Measurements from ENCODE around the gene SLC22A5.

SLC22A5 gene

GRCh38 chr5:132408456-132408855 lies 38.9 kb downstream of the SLC22A5 start:
- no peaks in the 10 kb centered on the region for H3K36me3 ChIP-seq (ENCODE audit: insufficient read depth, low read length)
- H3K79me2 ChIP-seq (ENCODE audit: insufficient read depth, low read length) = no peaks in the 10 kb centered on the region
- H3K4me3 ChIP-seq (ENCODE audit: low read depth, low read length, poor library complexity, severe bottlenecking) = no peak overlapping the region
- H3K27ac ChIP-seq (ENCODE audit: low read depth, low read length, poor library complexity, severe bottlenecking) = no peak overlapping the region
- H3K27me3 ChIP-seq (ENCODE audit: insufficient read depth, low read length) = no peaks in the 10 kb centered on the region
- H3K9me2 ChIP-seq (ENCODE audit: low read depth, low read length) = no peaks in the 10 kb centered on the region
- H3K9ac ChIP-seq (ENCODE audit: low read length) = no peak overlapping the region
- TF ChIP-seq, protein P1, sequence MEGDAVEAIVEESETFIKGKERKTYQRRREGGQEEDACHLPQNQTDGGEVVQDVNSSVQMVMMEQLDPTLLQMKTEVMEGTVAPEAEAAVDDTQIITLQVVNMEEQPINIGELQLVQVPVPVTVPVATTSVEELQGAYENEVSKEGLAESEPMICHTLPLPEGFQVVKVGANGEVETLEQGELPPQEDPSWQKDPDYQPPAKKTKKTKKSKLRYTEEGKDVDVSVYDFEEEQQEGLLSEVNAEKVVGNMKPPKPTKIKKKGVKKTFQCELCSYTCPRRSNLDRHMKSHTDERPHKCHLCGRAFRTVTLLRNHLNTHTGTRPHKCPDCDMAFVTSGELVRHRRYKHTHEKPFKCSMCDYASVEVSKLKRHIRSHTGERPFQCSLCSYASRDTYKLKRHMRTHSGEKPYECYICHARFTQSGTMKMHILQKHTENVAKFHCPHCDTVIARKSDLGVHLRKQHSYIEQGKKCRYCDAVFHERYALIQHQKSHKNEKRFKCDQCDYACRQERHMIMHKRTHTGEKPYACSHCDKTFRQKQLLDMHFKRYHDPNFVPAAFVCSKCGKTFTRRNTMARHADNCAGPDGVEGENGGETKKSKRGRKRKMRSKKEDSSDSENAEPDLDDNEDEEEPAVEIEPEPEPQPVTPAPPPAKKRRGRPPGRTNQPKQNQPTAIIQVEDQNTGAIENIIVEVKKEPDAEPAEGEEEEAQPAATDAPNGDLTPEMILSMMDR (IDR thresholded peaks at IDR 0.05; ENCODE audit: low read length) = no peak
- TF ChIP-seq EZH2 (IDR thresholded peaks at IDR 0.05; ENCODE audit: borderline replicate concordance, low read length) = no peak
- H3F3A ChIP-seq (ENCODE audit: insufficient read depth, low read length) = no peaks in the 10 kb centered on the region
- H3K4me1 ChIP-seq (ENCODE audit: insufficient read depth, low read length, severe bottlenecking) = peaks cover 20% of the 10 kb centered on the region
- no peaks in the 10 kb centered on the region for H4K20me1 ChIP-seq (ENCODE audit: insufficient read depth, low read length)
- no peaks in the 10 kb centered on the region; the same call in 1 of the 2 replicates for H3K9me3 ChIP-seq (ENCODE audit: low read length)
- no peak overlapping the region for H2AFZ ChIP-seq (ENCODE audit: low read length)
- H3K4me2 ChIP-seq (ENCODE audit: low read length) = no peak overlapping the region

- Histone ChIP-seq H3K79me2 (ENCODE audit: insufficient read depth, low read length) (no peaks in the 10 kb centered on the region), H3K4me2 (ENCODE audit: low read length) (no peak overlapping the region)
- TF ChIP-seq EZH2 (IDR thresholded peaks at IDR 0.05; ENCODE audit: borderline replicate concordance, low read length) = no peak
- TF ChIP-seq, protein P1 (IDR thresholded peaks at IDR 0.05; ENCODE audit: low read length) = no peak
Measured at GRCh38 chr5:132408965-132409364, 39.5 kb downstream of the SLC22A5 start.

DNA sequence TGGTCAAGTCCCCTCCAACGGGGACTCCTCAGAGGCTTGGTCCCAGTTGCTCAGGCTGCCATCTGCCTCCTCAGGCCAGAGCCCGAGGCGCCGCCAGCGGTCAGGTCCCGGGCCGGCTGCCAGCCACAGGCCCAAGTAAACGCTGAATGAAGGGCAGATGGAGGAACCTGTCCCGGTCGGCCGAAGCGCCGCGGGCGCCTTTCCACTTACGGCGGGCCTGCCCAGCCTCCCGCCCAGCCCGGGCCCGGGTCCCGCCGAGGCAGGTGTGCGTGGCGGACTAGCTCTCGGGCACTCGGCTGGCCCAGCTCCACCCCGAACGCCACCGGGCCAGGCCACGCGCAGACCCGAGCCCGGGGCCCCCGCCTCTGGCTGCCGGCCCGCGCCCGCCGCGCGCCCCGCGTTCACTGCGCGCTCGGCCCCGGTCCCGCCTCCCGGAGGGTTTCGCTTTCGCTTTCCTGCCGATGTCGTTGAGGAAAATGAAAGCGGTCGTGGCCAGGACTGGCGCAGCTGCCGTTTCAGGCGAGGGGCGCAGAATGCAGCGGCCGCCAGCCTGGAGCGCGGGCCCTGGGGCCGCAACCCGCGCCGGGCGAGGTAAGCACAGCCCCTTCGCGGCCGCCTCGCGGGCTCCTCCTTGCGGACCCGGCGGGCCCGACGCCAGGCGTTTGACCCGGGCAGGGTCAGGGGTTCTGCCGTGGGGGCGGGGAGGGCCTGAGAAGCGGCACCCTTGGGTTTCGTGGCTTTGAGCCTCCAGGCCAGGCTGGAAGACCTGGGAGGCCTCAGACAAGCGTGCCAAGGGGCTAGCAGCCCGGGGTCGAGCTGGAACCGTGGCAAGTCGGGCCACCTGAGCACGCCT lies 41.2 kb downstream of the SLC22A5 start:
- Histone ChIP-seq H3K4me2 (ENCODE audit: low read length) (peak overlapping the region; percentile 78), H3K9me2 (ENCODE audit: low read depth, low read length) (no peaks in the 10 kb centered on the region), H3K36me3 (ENCODE audit: insufficient read depth, low read length) (no peaks in the 10 kb centered on the region), H3K27me3 (ENCODE audit: insufficient read depth, low read length) (no peaks in the 10 kb centered on the region), H3K9me3 (ENCODE audit: low read length) (no peaks in the 10 kb centered on the region; the same call in 1 of the 2 replicates), H3K27ac (ENCODE audit: low read depth, low read length, poor library complexity, severe bottlenecking) (peak overlapping the region; percentile 68), H4K20me1 (ENCODE audit: insufficient read depth, low read length) (no peaks in the 10 kb centered on the region), H3K79me2 (ENCODE audit: insufficient read depth, low read length) (no peaks in the 10 kb centered on the region), H2AFZ (ENCODE audit: low read length) (0 out of 2 replicates have a peak overlapping the region, but pooled peaks have one; percentile 26), H3F3A (ENCODE audit: insufficient read depth, low read length) (no peaks in the 10 kb centered on the region), H3K4me3 (ENCODE audit: low read depth, low read length, poor library complexity, severe bottlenecking) (peak overlapping the region; percentile 65), H3K4me1 (ENCODE audit: insufficient read depth, low read length, severe bottlenecking) (peaks cover 25% of the 10 kb centered on the region), H3K9ac (ENCODE audit: low read length) (peak overlapping the region; percentile 74)
- no peak for TF ChIP-seq EZH2 (IDR thresholded peaks at IDR 0.05; ENCODE audit: borderline replicate concordance, low read length)
- TF ChIP-seq, protein P1 (IDR thresholded peaks at IDR 0.05; ENCODE audit: low read length) = peak; percentile 62

More at GRCh38 chr5:132408965-132409364, 39.5 kb downstream of the SLC22A5 start:
- no peaks in the 10 kb centered on the region for H3K27me3 ChIP-seq (ENCODE audit: insufficient read depth, low read length)
- H3K36me3 ChIP-seq (ENCODE audit: insufficient read depth, low read length) = no peaks in the 10 kb centered on the region
- no peak overlapping the region for H2AFZ ChIP-seq (ENCODE audit: low read length)
- H3K9me3 ChIP-seq (ENCODE audit: low read length) = no peaks in the 10 kb centered on the region; the same call in 1 of the 2 replicates
- no peak overlapping the region for H3K9ac ChIP-seq (ENCODE audit: low read length)
- no peaks in the 10 kb centered on the region for H3F3A ChIP-seq (ENCODE audit: insufficient read depth, low read length)
- H3K9me2 ChIP-seq (ENCODE audit: low read depth, low read length) = no peaks in the 10 kb centered on the region
- peaks cover 20% of the 10 kb centered on the region for H3K4me1 ChIP-seq (ENCODE audit: insufficient read depth, low read length, severe bottlenecking)
- no peak overlapping the region for H3K4me3 ChIP-seq (ENCODE audit: low read depth, low read length, poor library complexity, severe bottlenecking)
- H4K20me1 ChIP-seq (ENCODE audit: insufficient read depth, low read length) = no peaks in the 10 kb centered on the region
- no peak overlapping the region for H3K27ac ChIP-seq (ENCODE audit: low read depth, low read length, poor library complexity, severe bottlenecking)

All from OCI-LY1 (cell line).